ENCODE results near the gene KRTAP4-8.
"Not testable (repeated sequence)": the region's sequence is repeated elsewhere in the genome, so short reads cannot be mapped to it uniquely, and the experiment has no call there.

KRTAP4-8 gene

DNA sequence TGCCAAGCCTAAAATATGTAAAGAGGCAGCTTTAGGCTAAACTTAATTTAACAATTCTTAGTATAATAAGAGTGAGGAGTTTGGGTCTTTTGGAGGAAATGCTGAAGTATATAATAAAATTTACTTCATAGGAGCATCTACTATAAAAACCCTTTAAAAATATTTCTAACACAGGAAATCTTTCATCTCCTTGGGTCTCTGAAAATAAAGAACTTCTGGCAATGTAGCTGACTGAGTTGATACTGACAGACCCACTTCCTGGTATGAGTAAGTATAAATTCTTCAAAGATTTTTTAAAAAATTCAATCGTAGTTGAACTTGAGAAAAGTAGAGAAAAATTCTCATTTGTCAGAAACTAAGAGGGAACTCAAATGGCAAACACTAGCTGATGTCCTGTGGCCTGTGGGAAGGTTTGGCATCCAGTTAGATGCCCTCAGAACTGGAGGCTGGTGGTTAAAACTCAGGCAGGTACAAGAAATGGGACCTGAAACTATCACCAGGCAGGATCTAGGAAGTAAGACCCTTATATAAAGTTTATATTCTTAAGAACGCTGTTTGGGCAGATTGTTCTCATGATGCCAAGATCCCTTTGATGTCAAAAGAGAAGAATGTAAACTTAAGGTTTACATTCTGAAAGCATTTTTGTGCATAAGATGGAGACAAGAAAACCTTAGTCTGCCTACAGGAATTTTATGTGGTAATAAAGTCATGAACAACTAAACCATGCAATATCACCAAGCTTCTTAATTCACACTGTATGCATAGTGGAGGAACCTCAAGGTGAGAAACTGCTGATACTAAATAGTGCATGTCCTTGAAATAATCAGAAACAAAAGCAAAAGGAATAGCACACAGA lies 36.2 kb upstream of the KRTAP4-8 start:
- no peak overlapping the region for H3K4me3 ChIP-seq (ENCODE audit: low read depth, low read length)
- in situ Hi-C loops (cut with HindIII; ENCODE audit: low sequenced_read_pairs), result no loop called here
- no peak for DNase-seq (ENCODE audit: low read depth, low spot score)
- TF ChIP-seq CTCF (IDR thresholded peaks at IDR 0.05; ENCODE audit: low read depth, low read length), result no peak

- DNase-seq (ENCODE audit: low read depth, low spot score), result no peak
- in situ Hi-C loops (cut with HindIII; ENCODE audit: low sequenced_read_pairs), result no loop called here
- no peak overlapping the region for H3K4me3 ChIP-seq (ENCODE audit: low read depth, low read length)
- TF ChIP-seq CTCF (IDR thresholded peaks at IDR 0.05; ENCODE audit: low read depth, low read length), result no peak
Observed at GRCh38 chr17:41131979-41132378, 34.0 kb upstream of the KRTAP4-8 start.

DNA sequence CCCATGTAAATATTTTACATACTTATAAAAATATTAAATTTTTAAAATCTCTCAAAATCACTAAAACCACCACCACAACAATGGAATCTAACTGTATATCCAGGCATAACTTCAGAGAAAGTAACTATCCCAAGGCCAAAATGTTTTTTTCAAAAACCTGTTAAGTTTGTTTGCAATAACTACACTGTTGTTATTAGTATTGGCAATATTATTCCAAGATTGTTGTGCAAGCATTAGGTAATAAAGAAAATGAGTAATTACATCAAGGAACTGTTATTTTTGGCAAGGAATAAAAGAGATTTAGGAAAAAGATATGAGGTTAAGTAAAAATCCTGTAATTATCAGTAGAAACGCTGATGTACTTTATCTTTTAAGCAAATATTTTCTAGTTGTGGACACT lies 29.4 kb upstream of the KRTAP4-8 start:
- no peak for DNase-seq (ENCODE audit: low read depth, low spot score)
- no peak for TF ChIP-seq CTCF (IDR thresholded peaks at IDR 0.05; ENCODE audit: low read depth, low read length)
- no peak overlapping the region for H3K4me3 ChIP-seq (ENCODE audit: low read depth, low read length)
- in situ Hi-C loops (cut with HindIII; ENCODE audit: low sequenced_read_pairs), result no loop called here

GRCh38 chr17:41126412-41126811 lies 28.5 kb upstream of the KRTAP4-8 start:
- no peak for TF ChIP-seq CTCF (IDR thresholded peaks at IDR 0.05; ENCODE audit: low read depth, low read length)
- DNase-seq (ENCODE audit: low read depth, low spot score), result no peak
- no peak overlapping the region for H3K4me3 ChIP-seq (ENCODE audit: low read depth, low read length)
- in situ Hi-C loops (cut with HindIII; ENCODE audit: low sequenced_read_pairs), result no loop called here

GRCh38 chr17:41125064-41125463 lies 27.1 kb upstream of the KRTAP4-8 start:
- H3K4me3 ChIP-seq (ENCODE audit: low read depth, low read length), result no peak overlapping the region
- TF ChIP-seq CTCF (IDR thresholded peaks at IDR 0.05; ENCODE audit: low read depth, low read length), result no peak
- DNase-seq (ENCODE audit: low read depth, low spot score), result no peak
- in situ Hi-C loops (cut with HindIII; ENCODE audit: low sequenced_read_pairs), result no loop called here

GRCh38 chr17:41123991-41124371 lies 26.0 kb upstream of the KRTAP4-8 start, which contains the start of gene KRTAP4-12:
KRTAP4-12 (minus strand) TSS chr17:41124182; CDS start chr17:41124122, 60 bp downstream.
- in situ Hi-C loops (cut with HindIII; ENCODE audit: low sequenced_read_pairs); H3K4me3 ChIP-seq (ENCODE audit: low read depth, low read length); DNase-seq (ENCODE audit: low read depth, low spot score): not testable (repeated sequence)

DNA sequence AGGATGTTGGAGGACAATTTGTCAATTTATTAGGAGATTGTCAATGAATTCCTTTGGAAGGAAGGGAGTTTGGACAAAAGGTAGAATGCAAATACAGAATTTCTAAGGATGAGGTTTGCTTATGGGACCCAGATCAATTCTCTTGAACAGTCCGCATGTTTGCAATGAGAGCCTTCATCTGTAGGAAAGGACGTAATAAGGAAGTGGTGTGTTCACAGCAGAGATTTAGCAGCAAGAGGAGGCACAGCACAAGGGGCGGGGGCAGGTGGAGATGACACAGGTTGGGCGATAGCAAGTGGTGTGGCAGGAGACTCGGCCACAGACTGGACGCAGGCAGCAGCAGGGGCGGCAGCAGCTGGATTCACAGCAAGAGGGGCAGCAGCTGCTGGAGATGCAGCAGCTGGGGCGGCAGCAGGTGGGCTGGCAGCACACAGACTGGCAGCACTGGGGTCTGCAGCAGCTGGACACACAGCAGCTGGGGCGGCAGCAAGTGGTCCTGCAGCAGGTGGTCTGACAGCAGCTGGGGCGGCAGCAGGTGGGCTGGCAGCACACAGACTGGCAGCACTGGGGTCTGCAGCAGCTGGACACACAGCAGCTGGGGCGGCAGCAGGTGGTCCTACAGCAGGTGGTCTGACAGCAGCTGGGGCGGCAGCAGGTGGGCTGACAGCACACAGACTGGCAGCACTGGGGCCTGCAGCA lies 25.5 kb upstream of the KRTAP4-8 start:
- DNase-seq (ENCODE audit: low read depth, low spot score); in situ Hi-C loops (cut with HindIII; ENCODE audit: low sequenced_read_pairs): not testable (repeated sequence)

More for the DNA sequence above, 25.5 kb upstream of the KRTAP4-8 start:
- not testable (repeated sequence) for H3K4me3 ChIP-seq (ENCODE audit: low read depth, low read length)
